ENCODE data around the gene LPIN2. TPM values are rescaled to one million over a fixed set of nuclear protein-coding genes. Genes with fewer than 3 reads are reported as not detected.

Gene LPIN2
- total and polyA plus RNA-seq, 7 donors: 1.5 to 5.2 (median 4.4) TPM

GRCh38 chr18:2997429-2997828, 15.5 kb downstream of the LPIN2 start:
- ATAC-seq (no peak), DNase-seq (no peak)
- Histone ChIP-seq H3K4me3 (peak overlapping the region; percentile 22), H3K27me3 (ENCODE audit: insufficient read depth in 3 of 3, low read length in 2 of 3) (no peaks in the 10 kb centered on the region), H3K36me3 (ENCODE audit: insufficient read depth in 1 of 2, low read depth in 1 of 2) (no peaks in the 10 kb centered on the region), H3K4me1 (peaks cover 17% of the 10 kb centered on the region), H3K27ac (peak overlapping the region; percentile 59), H3K9me3 (no peaks in the 10 kb centered on the region)
- TF ChIP-seq, protein P1, sequence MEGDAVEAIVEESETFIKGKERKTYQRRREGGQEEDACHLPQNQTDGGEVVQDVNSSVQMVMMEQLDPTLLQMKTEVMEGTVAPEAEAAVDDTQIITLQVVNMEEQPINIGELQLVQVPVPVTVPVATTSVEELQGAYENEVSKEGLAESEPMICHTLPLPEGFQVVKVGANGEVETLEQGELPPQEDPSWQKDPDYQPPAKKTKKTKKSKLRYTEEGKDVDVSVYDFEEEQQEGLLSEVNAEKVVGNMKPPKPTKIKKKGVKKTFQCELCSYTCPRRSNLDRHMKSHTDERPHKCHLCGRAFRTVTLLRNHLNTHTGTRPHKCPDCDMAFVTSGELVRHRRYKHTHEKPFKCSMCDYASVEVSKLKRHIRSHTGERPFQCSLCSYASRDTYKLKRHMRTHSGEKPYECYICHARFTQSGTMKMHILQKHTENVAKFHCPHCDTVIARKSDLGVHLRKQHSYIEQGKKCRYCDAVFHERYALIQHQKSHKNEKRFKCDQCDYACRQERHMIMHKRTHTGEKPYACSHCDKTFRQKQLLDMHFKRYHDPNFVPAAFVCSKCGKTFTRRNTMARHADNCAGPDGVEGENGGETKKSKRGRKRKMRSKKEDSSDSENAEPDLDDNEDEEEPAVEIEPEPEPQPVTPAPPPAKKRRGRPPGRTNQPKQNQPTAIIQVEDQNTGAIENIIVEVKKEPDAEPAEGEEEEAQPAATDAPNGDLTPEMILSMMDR (IDR thresholded peaks at IDR 0.05): no peak
- intact Hi-C loops (cut with DNase I): loop anchor here in 1 of 2 donors (5.0 kb wide), 1 partner anchor 60 kb away; no protein-coding TSS in a partner anchor

GRCh38 chr18:2994603-2995432, 18.1 kb downstream of the LPIN2 start:
- Histone ChIP-seq H3K9me3 (no peaks in the 10 kb centered on the region), H3K4me3 (no peak overlapping the region), H3K27ac (no peak overlapping the region), H3K4me1 (peaks cover 17% of the 10 kb centered on the region), H3K27me3 (ENCODE audit: insufficient read depth in 3 of 3, low read length in 2 of 3) (no peaks in the 10 kb centered on the region), H3K36me3 (ENCODE audit: insufficient read depth in 1 of 2, low read depth in 1 of 2) (no peaks in the 10 kb centered on the region)
- WGBS, 3 donors: 67 to 70% (median 69%) methylated on average over 6 of the region's 6 CpGs
- peak; percentile 32 to 63 for DNase-seq
- ATAC-seq: peak in 2 of 4 donors; percentile 57 to 59
- intact Hi-C loops (cut with DNase I): loop anchor here in 1 of 2 donors (5.0 kb wide), 1 partner anchor 58 kb away; no protein-coding TSS in a partner anchor
- TF ChIP-seq, protein P1 (IDR thresholded peaks at IDR 0.05): no peak

DNA sequence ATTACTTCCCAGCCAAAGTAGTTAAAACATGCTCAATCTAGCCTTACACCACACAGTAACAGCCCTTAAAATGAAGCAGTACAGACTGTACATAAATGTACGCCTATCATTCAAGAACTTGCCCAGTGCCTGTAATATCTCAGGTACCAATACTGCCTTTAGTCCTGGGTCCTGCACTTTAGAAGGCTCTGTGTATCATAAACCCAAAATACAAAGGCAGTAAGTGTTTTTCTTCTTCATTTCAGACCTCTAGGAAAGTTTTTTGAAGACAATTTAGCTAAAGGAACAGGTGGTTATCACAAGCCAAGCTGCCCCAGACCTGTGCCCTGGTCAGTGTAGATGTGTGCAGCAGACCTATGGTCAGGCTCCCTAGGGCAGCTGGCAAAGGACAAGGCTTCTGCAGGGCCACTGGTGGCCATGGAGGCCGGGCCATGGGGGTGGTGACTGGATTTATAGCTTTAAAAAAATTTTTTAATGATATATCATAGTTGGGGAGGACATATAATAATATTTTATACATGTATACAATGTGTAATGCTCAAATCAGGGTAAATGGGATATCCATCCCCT, 18.8 kb downstream of the LPIN2 start:
- no peak overlapping the region for H3K27ac ChIP-seq
- TF ChIP-seq, protein P1 (IDR thresholded peaks at IDR 0.05): no peak
- ATAC-seq: no peak

GRCh38 chr18:2992995-2993877, 19.7 kb downstream of the LPIN2 start:
- intact Hi-C loops (cut with DNase I): no loop called here
- ATAC-seq: no peak
- H3K36me3 ChIP-seq (ENCODE audit: insufficient read depth in 1 of 2, low read depth in 1 of 2): no peaks in the 10 kb centered on the region

More for the DNA sequence above, 18.8 kb downstream of the LPIN2 start:
- 92 to 97% (median 96%) methylated on average over 2 of the region's 2 CpGs for WGBS, 3 donors
- Histone ChIP-seq H3K9me3 (no peaks in the 10 kb centered on the region), H3K4me1 (peaks cover 17% of the 10 kb centered on the region), H3K4me3 (no peak overlapping the region), H3K36me3 (ENCODE audit: insufficient read depth in 1 of 2, low read depth in 1 of 2) (no peaks in the 10 kb centered on the region), H3K27me3 (ENCODE audit: insufficient read depth in 3 of 3, low read length in 2 of 3) (no peaks in the 10 kb centered on the region)
- intact Hi-C loops (cut with DNase I): no loop called here
- no peak for DNase-seq

More at GRCh38 chr18:2992995-2993877, 19.7 kb downstream of the LPIN2 start:
- no peak overlapping the region for H3K4me3 ChIP-seq
- H3K27ac ChIP-seq: no peak overlapping the region
- TF ChIP-seq, protein P1 (IDR thresholded peaks at IDR 0.05): no peak
- no peaks in the 10 kb centered on the region for H3K27me3 ChIP-seq (ENCODE audit: insufficient read depth in 3 of 3, low read length in 2 of 3)
- no peaks in the 10 kb centered on the region for H3K9me3 ChIP-seq
- WGBS, 3 donors: 85 to 96% (median 95%) methylated on average over 6 of the region's 6 CpGs
- DNase-seq: no peak
- H3K4me1 ChIP-seq: peaks cover 11% of the 10 kb centered on the region
